ENCODE data around the gene PI4K2B.
"Not testable (repeated sequence)": the region's sequence is repeated elsewhere in the genome, so short reads cannot be mapped to it uniquely, and the experiment has no call there.

PI4K2B gene

GRCh38 chr4:25308306-25308705, 74.5 kb downstream of the PI4K2B start:
- FAIRE-seq = no peak

- no peak for FAIRE-seq
Measured at GRCh38 chr4:25308761-25309160, 74.9 kb downstream of the PI4K2B start.

- no peak for FAIRE-seq
Measured at GRCh38 chr4:25310066-25310802, 76.4 kb downstream of the PI4K2B start.

- no peak for FAIRE-seq
Measured at GRCh38 chr4:25310803-25311166, 77.0 kb downstream of the PI4K2B start.

- no peak for FAIRE-seq
Measured at GRCh38 chr4:25312496-25313200, 78.8 kb downstream of the PI4K2B start, which contains the start of gene ZCCHC4. ZCCHC4 (plus strand) TSS chr4:25312774; CDS start chr4:25312810, 36 bp downstream.

GRCh38 chr4:25313201-25313895, 79.5 kb downstream of the PI4K2B start:
- no peak for FAIRE-seq

- no peak for FAIRE-seq
Measured at GRCh38 chr4:25320336-25320735, 86.5 kb downstream of the PI4K2B start.

GRCh38 chr4:25320773-25321172, 86.9 kb downstream of the PI4K2B start:
- FAIRE-seq = no peak

- no peak for FAIRE-seq
Measured at GRCh38 chr4:25321703-25322102, 87.9 kb downstream of the PI4K2B start.

GRCh38 chr4:25328463-25328862, 94.6 kb downstream of the PI4K2B start:
- FAIRE-seq = not testable (repeated sequence)
